ENCODE results near the gene DGCR6L.
"Not testable (repeated sequence)": the region's sequence is repeated elsewhere in the genome, so short reads cannot be mapped to it uniquely, and the experiment has no call there.

Gene DGCR6L

DNA sequence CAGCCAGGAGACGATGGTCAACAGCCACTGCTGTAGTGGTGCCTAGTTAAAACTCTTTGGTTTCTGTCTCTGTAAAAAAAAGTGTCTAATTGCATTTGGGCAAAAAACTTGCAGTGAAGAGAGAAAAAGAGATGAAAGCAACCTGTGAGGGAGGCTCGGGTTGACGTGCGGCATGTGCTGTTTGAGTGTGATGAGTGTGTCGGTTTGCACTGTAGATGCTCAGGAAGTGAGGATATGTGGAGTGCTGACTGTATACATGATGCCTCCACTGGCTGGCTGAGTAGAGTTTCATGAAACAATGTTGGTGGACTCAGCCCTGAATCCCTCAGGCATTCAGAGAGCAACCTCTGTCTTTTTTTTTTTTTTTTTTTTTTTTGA is 4.3 kb upstream of the DGCR6L start:
- DNase-seq: no peak

DNA sequence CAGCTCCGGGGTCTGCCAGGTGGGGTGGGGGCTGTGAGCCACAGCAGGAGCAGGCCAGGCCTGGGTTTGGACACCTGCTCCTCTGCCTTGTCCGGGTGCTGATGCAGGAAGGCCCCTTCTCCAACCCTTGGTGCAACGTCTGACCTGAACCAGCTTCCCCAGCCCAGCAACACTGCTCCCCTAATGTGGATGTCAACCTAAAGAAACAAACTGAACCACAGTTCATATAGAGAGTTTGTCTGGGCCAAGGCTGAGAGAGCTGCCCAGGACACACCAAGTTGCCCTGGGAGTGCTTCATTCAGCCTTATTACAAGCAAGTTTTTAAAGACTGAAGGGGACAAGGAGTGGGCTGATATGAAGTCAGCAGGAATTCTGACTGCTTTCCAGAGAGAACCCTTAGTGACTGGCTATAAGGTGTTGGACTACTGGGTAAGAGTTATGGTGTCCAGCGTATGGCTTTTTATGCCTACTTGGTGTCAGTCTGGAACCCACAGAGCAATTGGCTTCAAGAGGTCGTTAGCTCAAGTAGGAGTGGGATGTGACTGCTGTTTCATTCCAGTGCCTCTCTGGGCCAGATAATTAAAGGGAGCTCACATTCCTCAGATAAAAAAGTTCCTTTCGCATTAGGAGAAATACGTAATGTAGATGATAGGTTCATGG is 1.8 kb upstream of the DGCR6L start:
- not testable (repeated sequence) for DNase-seq

DNA sequence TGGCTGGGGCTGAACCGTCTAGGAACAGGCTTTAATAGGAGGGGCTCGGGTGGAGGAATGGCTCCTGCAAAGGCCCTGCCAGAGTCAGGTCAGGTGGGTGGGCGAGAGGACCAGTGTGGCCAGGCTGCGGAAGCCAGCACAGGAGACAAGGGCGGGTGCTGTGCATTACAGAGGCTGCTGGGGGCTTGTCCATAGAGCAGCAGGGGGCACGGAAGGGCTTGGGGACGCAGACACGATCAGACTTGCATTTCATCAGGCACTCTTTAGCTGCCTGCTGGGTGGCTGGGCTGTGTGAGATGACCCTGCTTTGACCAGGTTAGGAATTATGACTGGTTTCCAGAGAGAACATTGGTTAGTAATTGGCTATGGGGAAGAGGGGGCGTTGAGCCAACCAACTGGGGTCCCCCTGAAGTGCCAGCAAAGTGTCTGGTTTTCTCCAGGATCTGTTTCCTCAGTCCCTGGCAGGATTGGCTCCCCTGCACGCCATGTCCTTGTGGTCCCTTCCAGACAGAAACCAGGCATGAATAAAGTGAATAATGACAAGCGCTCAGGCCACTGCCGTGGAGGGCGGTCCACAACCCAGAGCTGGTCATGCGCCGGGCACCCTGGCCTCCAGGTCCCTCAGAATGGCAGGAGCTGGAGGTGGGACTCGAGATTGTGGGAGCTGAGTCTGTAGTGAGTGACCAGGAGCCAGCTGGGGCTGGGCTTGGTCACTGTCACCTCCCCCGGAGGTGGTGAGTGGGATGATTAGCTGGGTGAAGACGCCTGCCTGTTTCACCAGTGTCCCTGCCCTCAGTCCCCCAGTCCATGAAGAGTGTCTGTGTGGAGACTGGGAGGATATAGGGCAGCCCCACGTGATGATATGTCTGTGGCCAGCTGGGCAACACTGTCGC is 1.0 kb upstream of the DGCR6L start:
- not testable (repeated sequence) for DNase-seq

DNA sequence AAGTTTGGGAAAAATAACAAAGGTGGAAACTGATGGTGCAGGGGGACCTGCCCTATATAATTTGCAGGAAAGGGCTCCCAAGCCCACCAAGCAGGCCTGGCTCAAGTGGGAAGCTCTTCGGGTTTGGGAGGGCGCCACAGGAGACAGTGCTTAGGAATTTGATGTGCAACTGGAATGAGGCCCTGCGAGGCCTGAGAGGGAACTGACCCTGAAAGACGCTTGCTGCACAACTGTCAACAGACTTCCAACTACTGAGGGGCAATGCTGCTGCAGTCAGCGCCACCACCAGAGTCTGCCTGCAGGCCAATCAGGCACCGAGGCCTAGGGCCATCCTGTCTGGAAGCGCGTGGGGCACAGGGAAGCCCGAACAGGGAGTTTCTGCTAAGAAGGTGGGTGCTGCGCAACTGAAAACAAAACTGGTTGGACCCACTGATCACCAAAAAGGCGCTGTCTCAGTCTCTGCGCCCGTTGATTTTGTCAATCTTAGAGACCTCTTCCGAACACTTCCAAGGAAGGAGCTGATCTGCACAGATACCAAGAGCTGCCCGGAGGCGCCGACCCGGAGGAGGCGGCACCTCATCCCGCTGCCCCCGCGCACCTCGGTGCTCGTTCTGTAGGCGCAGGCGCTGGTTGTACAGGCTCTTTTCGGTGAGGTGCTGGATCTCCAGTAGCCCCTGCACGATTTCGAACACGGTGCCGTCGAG is 667 bp downstream of the DGCR6L start:
- no peak for DNase-seq

DNA sequence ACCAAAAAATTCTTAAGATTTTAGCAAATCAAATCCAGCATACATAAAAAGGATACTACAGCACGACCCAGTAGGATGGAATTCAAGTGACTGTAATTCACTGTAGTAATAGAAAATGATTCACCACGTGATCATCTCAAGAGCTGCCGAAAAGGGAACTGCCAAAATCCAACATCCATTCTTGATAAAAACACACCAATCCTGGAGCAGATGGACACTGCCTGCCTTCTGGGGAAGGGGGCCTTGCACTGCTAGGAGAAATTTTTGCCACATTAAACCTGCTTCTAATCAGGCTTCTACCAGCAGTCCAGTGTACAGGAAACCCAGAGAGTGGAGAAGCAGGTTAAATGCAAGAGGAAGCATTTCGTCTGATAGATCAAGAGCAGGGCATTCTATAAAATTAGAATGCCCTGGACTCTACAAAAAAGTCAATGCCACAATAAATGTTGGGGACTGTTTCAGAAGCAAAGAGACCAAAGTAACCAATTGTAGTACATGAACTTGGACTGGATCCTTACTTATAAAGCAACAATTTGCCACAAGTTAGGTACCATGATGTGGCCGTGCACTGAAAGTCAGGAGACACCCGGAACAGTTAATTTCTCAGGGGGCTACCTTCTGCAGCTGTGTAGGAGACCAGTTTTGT is 1.7 kb downstream of the DGCR6L start:
- DNase-seq: not testable (repeated sequence)

DNA sequence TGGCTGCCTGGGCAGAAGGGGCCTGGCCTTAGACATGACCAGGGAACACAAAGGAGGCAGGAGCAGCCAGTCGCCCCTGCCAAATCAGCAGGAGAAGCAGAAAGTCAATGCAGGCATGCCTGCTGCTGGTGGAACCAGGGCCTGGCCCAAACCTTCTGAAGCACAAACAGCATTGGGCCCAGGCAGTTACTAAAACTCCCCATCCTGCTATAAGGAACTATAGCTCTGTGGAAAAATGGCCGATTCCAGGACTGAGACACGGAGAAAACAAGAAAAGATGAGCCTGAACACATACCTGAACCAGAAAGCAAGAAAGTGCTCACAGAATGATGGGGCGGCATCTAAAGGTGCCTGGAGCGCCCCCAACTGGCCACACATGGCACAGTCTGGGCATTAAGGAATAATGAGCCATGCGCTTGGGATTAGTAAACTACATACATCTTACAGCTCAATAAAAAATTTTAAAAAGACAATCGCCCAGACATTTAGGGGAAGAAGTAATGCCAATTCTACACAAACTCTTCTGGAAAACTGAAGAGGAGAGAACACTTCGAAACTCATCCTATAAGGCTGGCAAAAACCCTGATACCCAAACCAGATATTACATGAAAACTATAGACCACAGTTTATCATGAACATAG is 2.3 kb downstream of the DGCR6L start:
- not testable (repeated sequence) for DNase-seq

DNA sequence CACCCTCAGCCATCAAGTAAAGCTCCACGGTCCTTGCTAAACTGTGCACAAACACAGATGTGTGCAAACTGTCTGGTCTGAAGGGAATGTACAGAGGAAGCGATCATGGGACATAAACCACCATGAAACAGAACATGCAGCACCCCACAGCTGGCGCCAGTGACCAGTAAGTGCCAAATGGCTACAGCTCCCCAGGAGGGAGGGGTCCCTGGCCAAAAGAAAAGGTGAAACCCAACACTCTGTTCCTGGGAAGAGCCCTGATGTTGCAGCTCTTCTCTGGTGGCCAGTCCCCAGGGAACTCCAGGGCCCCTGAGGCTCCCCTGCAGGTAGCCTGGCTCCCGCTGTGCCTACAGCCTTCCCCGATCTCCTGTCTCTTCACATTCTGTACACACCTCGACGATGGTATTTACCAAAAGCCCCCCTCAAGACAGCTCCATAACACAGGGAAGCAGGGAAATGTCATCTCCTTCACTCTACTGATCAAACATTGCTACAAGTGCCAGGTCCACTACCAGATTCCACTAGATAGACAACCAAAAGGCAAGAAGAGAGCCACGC is 2.9 kb downstream of the DGCR6L start:
- DNase-seq: no peak

DNA sequence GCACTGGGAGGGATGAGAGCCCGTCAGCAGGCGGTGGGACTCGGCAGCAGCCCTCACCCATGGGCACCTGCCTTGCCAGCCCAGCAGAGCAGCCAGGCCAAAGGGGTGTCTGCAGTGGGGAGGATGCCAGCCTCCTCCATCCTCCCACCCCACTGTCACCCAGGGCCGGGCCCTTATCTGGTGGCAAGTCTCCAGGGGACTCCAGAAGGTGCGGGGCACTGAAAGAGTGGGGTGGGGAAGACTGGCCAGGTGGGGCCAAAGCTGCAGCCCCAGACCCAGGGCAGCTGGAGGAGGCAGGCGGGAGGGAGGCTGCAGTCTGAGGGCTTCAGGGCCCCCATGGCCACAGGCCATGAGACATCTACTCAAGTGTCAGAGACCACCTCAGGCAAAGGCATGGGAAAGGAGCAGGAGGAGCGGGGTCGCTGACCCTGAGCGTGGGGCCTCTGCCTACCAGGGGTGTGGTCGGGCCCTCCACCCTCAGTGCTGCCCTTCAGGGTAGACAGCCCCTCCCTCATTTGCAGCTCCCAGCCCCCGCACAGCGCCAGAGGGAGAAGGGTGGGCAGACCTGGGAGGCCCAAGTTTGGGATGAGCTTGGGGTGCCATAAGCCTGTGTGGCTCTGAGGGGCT is 3.5 kb downstream of the DGCR6L start:
- DNase-seq: no peak

DNA sequence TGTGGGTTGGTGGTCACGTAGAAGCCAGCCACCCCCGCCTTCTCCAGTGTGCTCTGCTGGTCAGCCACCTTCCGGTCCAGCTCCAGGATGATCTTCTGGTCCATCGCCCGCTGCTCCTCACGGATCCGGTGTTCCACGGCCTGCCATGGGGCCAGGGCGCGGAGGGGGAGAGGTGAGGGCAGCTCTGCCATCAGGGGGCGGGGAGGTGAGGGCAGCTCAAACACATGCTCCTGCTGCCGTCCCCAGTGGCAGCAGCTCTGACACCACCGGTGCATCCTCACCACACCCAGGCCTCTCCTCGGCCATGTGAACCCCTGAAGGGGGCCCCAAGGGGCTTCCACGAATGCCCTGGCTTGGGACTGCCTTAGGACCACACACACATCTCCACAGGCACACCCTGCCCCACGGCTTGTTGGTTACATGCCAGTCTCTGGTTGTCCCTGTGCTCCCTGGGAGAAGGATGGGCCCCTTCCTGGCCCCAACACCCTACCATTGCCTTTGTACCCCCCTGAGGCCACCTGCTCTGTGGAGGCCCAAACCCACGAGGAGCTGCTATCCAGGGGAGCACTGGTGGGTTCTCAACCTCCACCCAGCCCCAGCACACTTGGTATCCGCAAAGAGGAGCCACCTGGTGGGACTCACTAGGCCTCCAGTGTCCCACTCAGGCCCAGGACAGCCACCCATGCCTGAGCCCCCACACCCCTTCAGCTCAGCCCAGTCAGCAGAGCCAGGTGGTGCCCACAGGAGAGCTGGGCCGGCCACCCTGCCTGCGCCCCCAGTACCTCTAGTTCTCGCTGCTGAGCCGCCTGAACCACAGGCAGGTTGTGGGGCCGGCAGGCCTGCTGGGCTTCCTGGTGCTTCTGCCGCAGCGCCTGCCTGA is 4.3 kb downstream of the DGCR6L start:
- no peak for DNase-seq

DNA sequence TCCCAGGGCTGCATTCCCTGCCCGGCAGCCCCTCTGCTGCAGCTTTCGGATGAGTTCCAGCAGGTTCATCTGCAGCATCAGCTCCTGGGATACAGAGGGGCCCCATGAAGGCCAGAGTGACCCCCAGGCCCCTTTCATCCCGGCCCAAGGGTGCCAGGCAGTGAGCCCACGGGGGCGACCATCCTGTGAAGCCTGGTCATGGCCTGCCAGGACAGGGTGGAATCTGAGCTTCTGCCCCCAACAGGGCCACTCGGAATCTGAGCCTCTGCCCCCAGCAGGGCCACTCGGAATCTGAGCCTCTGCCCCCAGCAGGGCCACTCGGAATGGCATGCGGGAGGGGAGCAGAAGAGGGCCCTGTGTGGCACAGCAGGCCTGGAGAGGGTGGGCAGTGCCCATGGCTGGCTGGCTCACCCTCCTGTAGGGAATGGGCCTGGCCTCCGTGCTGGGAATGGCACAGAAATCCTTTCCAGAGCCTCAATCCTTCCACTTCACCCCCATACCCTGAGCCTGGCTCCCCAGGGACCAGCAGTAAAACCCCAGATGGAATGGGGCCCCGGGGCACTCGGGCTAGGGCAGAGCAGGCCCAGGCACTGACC is 5.0 kb downstream of the DGCR6L start:
- DNase-seq: not testable (repeated sequence)

DNA sequence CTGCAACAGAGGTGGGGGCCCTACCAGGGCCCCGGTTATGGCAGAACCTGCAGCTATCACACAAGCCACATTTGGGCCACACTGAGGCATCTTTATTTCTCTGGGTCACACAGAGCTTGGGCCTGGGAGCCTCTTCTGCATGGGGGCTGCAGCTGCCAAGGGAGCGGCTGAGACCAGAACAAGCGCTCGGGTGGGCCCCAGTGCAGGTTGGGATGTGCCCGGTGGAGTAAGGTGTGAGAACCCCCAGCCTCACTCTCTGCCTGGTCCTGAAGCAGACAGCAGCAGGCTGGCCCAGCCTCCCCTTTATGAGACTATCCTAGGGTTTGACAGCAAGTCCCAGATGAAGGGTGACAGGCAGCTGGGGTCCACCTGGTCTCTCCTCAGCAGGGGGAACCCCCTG is 5.7 kb downstream of the DGCR6L start:
- not testable (repeated sequence) for DNase-seq

DNA sequence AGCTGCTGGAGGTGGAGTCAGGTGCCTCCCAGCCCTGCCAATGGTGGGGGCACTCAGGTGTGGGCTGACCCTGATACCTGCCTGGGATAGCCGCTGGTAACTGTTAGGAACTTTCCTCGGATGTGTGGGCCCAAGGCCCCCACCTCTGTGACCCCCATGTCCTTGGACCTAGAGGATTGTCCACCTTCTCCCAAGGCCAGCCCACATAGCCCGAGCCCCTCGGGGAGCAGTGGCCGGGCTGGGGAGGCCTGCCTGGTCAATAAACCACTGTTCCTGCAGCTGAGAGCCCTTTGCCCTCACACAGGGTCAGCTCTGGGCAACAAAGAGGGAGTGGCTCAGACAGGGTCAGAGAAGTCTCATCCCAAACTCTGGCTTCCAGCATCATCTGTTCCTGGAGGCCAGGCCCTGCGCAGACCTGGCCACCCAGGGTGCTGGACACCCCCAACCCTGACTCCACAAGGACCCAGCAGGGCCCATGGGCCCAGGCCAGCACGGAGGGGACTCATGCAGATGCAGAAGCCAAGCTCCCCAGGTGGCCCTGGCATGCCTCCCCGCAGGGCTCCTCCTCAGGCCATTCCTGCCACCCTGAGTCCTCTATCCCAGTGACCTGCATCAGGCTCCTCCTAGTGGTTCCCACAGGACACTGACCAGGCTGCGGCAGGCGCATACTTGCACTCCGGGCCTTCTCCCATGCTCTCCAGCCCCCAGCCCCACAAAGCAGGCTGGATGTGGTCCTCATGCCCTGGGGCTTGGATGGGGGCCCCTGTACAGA is 6.4 kb downstream of the DGCR6L start:
- not testable (repeated sequence) for DNase-seq

DNA sequence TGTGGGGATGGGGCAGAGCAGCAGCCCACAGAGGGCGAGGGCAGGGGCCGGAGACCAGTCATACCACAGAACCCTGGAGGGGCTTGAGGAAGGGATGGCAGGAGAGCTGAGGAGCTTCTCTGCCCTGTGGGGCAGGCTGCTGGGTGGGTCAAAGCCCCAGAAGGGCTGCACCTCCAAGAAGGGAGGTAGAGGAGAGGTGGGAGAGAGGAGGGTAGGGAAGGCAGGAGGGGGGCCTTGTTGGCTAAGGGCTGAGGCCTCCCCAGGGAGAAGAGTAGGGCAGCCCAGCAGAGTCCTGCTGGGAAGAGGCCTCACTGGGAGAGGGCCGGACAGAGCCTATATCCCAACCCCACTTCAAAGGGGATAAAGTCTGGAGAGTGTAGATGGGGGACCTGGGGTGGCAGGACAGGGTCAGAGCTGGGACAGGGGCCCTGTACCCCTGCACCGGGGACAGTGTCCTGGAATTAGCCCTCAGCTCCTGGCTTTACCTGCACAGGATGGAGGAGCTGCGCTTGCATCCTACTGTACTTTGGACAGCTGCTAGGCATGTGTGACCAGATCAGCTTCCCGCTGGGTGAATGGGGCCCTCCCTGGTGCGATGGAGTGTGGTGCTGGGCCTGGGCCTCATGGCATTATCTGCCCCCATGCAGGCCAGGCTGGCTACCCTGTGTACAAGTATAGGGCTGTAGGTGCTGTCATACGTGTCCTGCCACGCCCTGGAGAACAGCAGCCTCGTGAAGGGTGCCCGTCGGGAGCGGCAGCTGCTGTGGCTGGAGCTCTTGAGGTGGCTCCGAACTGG is 7.3 kb downstream of the DGCR6L start:
- no peak for DNase-seq

DNA sequence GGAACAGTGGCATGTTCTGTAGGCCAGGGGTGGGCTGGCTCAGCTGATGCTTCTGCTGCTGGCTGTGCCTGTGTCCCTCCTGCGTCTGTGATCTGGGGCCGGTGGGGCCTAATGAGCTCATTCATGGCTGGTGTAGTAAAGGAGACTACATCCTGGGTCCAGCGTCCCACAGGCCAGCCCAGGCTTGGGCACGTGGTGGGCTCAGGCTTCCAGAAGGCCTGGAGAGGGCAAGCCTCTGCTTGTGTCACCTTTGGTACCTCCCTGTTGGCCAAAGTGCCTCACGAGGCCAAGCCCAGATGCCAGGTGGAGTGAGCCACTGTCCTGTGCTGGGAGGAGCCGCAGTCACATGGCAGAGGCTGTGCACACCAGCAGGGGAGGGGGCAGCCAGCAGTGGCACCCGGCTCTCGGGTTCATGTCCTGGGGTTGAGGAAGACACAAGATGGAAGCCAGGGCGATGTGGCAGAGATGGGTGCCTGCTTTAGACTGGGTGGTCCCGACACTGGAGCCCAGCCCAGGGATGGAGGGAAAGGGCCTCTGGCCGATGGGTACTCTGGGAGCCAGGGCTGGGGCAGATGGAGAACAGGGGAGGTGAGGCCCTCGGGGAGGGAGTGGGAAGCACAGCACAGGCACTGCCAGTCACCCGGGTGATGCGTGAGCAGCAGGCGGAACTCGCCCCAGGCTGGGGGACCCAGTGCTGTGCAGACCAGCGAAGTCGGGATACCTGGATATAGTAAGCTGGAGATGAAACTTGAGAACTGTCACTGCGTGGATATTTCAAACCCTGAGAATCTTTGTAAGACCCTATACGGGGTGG is 8.4 kb downstream of the DGCR6L start:
- DNase-seq: not testable (repeated sequence)

DNA sequence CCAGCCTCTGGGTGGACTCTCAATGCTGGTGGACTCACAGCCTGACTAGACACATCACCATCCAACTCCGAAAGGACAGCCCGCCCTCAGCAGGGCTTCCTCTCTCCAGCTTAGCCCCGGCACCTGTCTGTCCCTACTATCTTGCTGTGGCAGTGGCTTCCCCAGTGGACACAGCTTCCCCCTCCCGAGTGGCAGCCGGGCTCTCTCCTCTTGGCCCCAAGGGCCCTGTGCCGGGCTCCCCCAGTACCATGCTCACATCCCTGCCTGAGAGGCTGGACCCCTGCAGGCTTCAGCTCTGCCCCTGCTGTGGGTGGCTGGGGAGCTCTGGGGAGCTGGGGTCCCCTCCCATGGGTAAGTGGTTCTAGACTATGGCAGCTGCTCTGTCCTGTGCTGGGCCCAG is 9.1 kb downstream of the DGCR6L start:
- DNase-seq: not testable (repeated sequence)

DNA sequence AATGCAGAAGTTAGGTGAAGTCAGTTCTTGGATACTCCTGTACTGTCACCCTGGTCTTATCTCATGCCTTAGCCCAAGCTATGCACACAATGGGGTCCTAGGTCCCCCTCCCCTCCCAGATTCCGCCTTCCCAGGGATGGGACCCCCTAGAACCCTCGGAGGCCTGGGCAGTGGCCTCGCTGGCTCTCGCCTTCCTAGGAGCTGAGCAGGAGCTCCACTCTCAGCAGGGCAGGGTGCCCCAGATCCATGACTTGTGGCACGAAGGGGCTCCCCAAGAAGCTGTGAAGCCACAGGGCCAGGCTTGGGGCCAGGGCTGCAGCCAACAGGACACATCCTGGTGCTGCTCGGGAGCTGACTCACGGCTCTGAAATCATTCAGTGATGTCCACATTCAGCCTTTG is 9.7 kb downstream of the DGCR6L start:
- DNase-seq: not testable (repeated sequence)

DNA sequence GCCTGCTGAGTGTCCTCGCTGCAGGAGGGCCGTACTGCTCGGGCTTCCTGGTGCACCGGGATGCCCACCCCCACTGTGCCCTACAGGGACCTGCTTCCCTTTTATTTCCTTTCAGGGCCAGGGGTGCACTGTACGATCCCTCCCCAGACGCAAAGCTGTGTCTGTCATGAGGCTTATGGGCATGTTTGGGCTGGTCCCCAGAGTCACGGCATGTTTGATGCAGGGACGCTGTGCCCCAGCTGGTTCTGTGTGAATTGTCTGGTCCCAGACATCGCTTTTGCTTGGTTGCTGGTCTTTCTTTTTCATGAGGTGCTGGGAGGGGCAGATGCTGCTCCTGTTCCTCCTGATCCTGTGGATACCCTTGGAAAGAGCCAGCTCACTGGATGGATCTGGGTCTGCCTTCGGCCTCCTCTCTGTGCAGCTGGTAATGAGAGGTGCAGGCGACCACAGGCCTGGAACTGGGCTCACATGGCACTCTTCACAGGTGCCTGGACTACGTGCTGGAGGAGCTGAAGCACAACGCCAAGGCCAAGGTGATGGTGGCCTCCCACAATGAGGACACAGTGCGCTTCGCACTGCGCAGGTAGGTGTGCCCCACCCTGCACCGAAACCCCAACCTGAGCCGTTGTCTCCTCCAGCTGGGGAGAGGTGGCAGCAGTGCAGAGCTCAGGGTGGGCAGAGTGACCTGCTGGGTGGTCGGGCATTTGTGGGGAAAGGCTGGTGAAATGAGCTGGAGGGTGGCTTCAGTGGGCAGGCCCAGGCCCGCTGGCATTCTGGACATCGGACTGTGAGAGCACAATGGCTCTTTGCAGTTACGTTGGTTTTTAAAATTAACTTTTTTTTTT is 10.8 kb downstream of the DGCR6L start:
- not testable (repeated sequence) for DNase-seq
